ENCODE data around the gene ARMCX2.
"Not testable (repeated sequence)": the region's sequence is repeated elsewhere in the genome, so short reads cannot be mapped to it uniquely, and the experiment has no call there.

Gene ARMCX2

GRCh38 chrX:101659601-101660063 lies at the start of gene ARMCX2:
TSS of gene ARMCX2 (minus strand) at chrX:101659850. CDS start at chrX:101657588, 2,262 bp downstream.
- no peak for DNase-seq (ENCODE audit: low read depth)

GRCh38 chrX:101709384-101709783 lies 49.7 kb upstream of the ARMCX2 start:
- DNase-seq (ENCODE audit: low read depth) = no peak

DNA sequence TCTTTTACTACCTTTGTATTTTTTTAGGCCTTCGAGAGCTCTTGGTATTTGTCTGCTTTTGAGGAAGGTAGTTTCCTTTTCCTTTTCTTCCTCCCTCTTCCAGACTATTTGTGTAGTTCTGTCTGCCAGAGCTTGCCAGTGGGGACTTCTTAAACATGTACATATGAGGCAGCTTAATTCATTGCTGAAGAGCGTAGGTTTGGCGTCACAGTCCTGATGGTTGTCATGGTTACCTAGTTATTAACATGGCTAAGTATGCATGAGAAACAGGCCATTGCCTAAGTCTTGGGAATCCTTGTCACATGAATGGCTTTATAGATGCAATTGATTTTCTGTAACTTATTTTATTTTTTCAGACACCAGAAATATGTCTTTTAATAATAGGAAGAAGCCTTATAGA lies 48.5 kb upstream of the ARMCX2 start:
- peak; percentile 4 for DNase-seq (ENCODE audit: low read depth)

GRCh38 chrX:101693476-101693875 lies 33.8 kb upstream of the ARMCX2 start:
- no peak for DNase-seq (ENCODE audit: low read depth)

DNA sequence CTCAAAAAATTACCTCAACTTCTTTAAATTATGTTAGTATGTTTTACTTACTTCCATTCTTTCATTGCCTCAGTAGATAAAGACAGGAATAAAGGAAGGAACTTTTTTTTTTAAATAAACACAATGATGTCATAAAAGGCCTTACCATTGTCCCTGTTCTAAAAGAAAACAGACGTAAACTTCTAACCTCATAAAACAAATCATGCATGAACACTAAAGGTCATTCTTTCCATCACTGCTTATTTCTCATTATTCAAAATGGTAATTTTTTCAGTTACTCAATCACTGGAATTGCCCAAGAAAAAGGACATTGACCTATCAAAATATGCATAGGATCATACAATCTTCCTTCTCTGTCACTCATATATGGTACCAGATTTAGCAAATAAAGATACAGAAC lies 32.2 kb upstream of the ARMCX2 start:
- no peak for DNase-seq (ENCODE audit: low read depth)

GRCh38 chrX:101686574-101686973 lies 26.9 kb upstream of the ARMCX2 start:
- no peak for DNase-seq (ENCODE audit: low read depth)

DNA sequence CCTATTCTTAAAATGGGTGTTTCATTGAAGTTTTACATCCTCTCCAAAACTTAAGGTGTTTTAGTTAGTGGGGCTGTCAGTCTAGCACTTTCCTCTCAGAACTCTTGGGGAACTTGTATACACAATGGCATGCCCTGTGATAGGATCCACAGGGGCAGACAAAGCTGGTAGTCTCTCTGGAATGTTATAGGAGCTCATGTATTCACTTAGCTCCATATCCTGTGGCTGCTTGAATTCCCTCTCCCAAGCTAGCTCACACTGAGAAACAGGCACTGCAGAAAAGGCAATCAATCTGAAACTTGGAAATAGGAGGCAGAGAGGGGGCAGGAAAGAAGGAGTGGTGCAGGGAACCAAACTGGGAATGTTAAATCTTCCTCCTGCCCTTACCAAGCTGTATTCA lies 26.3 kb upstream of the ARMCX2 start:
- no peak for DNase-seq (ENCODE audit: low read depth)

DNA sequence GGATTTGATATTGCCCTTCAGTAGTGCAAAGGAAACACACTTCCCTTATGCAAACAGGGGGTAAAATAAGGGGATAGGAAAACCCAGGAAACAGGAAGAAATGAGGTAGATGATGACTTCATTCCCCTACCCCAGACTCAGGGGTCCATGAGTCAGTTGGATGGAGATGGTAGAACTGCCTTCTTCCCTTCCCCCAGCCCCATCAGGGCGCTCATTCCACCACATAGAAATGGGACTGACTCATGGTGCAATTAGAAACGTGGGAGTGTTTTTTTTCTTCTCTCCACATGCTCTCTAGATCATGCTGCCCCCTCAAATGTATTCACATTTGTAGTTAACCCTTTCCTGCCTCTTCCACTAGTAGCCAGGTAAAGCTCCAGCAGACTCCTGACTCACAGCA lies 23.1 kb upstream of the ARMCX2 start:
- peak; percentile 6 for DNase-seq (ENCODE audit: low read depth)

GRCh38 chrX:101677028-101677427 lies 17.4 kb upstream of the ARMCX2 start:
- no peak for DNase-seq (ENCODE audit: low read depth)

DNA sequence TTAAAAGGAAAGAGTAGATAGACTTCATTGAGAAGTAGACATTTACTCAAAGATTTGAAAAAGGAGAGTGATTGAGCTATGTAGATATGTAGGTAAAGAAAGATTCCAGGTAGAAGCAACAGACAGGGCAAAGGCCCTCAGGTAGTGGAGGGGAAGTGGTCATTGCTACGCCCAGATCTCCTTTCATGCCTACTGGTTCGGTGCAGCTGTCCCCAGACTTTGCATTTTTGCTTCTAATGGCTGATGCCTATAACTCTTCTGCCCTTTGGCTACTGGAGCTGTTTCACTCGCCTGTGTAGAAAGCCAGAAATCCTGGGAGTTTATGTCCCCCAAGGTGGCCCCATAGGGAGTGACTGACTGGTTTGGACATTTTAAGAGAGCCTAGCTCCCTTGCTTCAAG lies 16.9 kb upstream of the ARMCX2 start:
- no peak for DNase-seq (ENCODE audit: low read depth)

DNA sequence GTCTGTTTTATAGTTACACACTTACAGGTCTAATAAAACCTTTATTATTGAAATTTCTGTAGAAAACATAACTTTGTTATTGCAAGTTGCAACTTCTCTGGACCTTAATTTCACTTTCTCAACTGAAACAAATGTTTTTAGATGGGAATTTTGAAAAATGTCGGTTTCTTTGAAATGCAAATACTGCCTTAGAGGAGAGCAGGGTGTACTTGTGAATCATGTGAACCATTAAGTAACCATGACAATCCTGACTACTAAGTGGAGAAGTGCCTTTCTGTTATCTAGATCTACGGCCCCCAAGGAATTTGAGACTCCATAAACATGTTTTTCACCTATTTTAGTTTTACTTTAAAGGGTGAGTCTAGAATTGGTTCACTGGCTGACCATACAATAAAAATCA lies 8.5 kb upstream of the ARMCX2 start:
- no peak for DNase-seq (ENCODE audit: low read depth)

GRCh38 chrX:101658661-101659491 lies 774 bp downstream of the ARMCX2 start:
- peak; percentile 58 for DNase-seq (ENCODE audit: low read depth)

GRCh38 chrX:101657495-101657894 lies 2.2 kb downstream of the ARMCX2 start:
- no peak for DNase-seq (ENCODE audit: low read depth)

DNA sequence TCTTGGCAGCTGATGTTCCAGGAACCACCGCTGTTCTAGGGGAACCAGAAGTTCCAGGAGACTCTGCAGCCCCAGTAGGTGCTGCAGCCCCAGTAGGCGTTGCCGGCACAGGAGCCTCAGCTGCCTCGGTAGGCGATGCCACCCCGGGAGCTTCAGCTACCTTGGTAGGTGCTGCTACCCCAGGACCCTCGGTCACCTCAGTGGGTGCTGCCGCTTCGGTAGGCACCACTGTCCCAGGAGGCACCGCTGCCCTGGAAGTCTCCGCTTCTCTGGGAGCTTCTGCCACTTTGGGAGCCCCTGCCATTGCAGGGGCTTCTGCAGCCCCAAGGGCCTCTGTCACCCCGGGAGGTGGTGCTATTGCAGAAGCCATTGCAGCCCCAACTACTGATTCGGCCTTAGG lies 2.8 kb downstream of the ARMCX2 start:
- DNase-seq (ENCODE audit: low read depth) = no peak

DNA sequence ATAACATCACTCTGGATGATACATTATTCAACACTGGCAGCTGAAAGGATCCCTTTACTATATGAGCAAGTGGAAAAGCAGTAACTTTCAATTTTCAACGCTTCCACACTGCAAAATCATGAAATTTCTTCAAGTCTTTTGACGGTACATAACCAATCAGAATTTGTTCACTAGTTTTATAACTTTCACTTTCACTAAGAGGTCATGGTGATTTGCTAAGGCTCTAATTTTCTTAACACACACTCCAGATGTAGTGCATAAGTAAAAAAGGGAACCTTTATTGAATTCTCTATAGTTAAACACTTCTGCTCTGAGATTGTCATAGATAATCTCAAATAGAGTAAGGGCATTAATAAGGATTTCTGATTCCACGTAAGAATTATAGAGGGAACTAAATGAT lies 4.1 kb downstream of the ARMCX2 start:
- no peak for DNase-seq (ENCODE audit: low read depth)

- DNase-seq (ENCODE audit: low read depth) = not testable (repeated sequence)
Measured at GRCh38 chrX:101647716-101648115, 11.9 kb downstream of the ARMCX2 start.

DNA sequence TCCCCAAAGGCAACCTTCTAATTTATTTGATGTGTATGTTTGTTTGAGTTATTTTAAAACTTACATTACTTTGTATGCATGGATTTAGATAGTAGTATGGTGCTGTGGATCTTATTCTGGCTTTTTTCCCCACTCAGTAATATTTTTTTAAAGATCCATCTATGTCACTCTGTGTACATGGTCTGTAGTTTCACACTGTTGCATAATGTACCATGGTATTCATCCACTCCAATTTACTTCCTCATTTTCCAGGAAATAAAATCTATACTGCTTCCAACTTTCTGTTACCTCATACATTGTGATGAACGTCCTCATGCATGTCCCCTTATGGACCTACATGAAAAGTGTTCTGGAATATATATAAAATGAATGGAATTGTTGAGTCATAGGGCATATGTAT lies 17.6 kb downstream of the ARMCX2 start:
- no peak for DNase-seq (ENCODE audit: low read depth)

GRCh38 chrX:101639583-101639982 lies 20.1 kb downstream of the ARMCX2 start:
- no peak for DNase-seq (ENCODE audit: low read depth)

GRCh38 chrX:101619364-101619763 lies 40.3 kb downstream of the ARMCX2 start:
- DNase-seq (ENCODE audit: low read depth) = no peak

DNA sequence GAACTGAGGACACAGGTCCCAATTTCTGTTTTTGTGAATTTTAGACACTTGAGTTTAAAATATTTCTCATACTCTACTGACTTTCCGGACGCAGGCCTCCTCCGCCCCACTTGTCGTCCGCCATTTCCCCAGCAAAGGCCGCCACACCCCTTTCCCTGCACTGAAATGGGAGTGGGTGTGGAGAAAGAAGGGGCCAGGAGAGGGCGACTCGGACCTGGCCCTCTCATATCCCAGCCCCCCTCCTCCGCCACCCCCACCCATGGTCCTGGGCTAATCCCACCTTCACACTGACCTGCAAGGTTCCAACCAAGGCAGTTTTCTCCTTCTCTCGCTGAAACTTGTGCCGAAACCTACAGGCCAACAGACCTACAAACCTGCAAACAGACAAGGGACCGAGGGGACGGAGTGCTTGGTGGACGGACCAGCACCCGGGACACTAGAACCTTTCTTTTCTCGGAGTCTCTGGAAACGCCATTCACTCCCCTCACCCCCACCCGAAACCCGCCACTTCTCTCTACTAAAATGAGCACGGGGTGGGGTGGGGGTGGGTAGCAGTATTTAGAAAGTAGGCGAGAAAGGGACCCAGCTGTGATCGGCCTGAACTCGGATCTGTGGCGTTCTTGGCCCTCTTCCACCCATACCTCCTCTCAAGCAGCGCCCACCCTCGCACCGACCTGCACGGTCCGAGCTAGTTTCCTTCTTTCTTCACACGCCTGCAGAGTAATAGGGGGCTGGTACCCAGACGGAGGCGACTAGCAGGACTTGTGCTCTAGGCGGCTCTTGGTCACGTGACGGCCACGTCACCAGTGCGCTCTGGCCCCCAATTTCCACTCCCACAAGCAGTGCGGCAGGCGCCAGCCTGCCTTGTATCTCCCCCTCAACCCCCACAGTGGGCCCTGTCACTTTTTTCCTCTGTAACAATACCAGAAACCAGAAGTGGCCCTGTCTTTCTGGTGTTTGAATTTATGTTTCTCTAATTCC lies 42.1 kb downstream of the ARMCX2 start, which contains the start of gene ARMCX6:
TSS of gene ARMCX6 (minus strand) at position 790 of the 981 bp plus-strand sequence. CDS start 1,380 bp downstream, outside the sequence.
- DNase-seq (ENCODE audit: low read depth) = peak; percentile 77

DNA sequence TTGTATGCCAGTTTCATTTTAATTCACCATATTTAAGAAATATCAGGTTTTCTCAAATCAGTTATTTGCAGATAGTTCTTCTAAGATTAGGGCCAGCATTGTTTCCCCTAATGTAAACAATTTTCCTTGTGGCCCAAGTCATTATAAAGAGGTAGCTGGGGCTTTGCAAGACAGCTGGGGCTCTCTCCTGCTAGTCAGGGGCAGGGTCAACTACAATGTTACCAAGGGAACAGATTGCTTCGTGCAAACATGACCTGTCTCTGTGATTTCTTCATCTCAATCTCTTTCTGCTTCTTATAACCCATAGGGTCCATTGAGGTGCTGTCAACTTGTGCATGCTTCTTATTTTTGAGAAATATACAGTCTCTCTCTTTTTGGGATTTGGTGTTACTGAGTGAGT lies 53.9 kb downstream of the ARMCX2 start:
- no peak for DNase-seq (ENCODE audit: low read depth)
